GM23338 (cell line): ENCODE measurements around the gene EVI5L. TPM values are rescaled to one million over a fixed set of nuclear protein-coding genes. Genes with fewer than 3 reads are reported as not detected.
A peak's percentile ranks its signal among the peaks of the same experiment; 100 is the strongest.

Source experiments
- ATAC-seq: fragments of 200-7000 bp; cut with Tn5 transposase; 3 replicates; pipeline ENCODE4 v1.9.1; 2020
- DNase-seq: peaks from one replicate; pipeline ENCODE4 v3.0.0-alpha.2; 2015; ENCODE audit warnings: low spot score
- H2AFZ ChIP-seq: fragments of 200-600 bp; sonication (generic); 2 replicates; pipeline ENCODE4 v1.8.0; 2016; ENCODE audit warnings: antibody characterized with exemption, mild to moderate bottlenecking, moderate library complexity
- H3F3A ChIP-seq: fragments of 200-600 bp; sonication (generic); replicated peaks from 2 replicates; pipeline ENCODE4 v1.8.0; 2017; ENCODE audit warnings: antibody characterized with exemption, mixed run types, low read depth
- H3K27ac ChIP-seq: fragments of 200-600 bp; sonication (generic); 2 replicates; pipeline ENCODE4 v1.6.1; 2016; ENCODE audit warnings: low read depth
- H3K27me3 ChIP-seq: fragments of 200-600 bp; sonication (generic); 2 replicates; pipeline ENCODE4 v1.8.0; 2016; ENCODE audit warnings: mild to moderate bottlenecking, mixed run types, moderate library complexity; ENCODE audit not compliant: insufficient read depth
- H3K36me3 ChIP-seq: fragments of 200-600 bp; sonication (generic); 2 replicates; pipeline ENCODE4 v1.8.0; 2016; ENCODE audit warnings: mild to moderate bottlenecking; ENCODE audit not compliant: insufficient read depth
- H3K4me1 ChIP-seq: fragments of 200-600 bp; sonication (generic); 2 replicates; pipeline ENCODE4 v1.8.0; 2016; ENCODE audit warnings: mild to moderate bottlenecking, moderate library complexity; ENCODE audit not compliant: insufficient read depth
- H3K4me2 ChIP-seq: fragments of 200-600 bp; sonication (generic); 2 replicates; pipeline ENCODE4 v1.7.1; 2017; ENCODE audit warnings: mixed run types
- H3K4me3 ChIP-seq: fragments of 200-600 bp; sonication (generic); 2 replicates; pipeline ENCODE4 v1.6.1; 2016; ENCODE audit warnings: mixed run types
- H3K79me2 ChIP-seq: fragments of 200-600 bp; sonication (generic); replicated peaks from 2 replicates; pipeline ENCODE4 v1.8.0; 2017; ENCODE audit warnings: mild to moderate bottlenecking; ENCODE audit not compliant: insufficient read depth
- H3K9me2 ChIP-seq: fragments of 200-600 bp; sonication (generic); 2 replicates; pipeline ENCODE4 v1.8.0; 2017; ENCODE audit not compliant: insufficient read depth
- H4K20me1 ChIP-seq: fragments of 200-600 bp; sonication (generic); replicated peaks from 2 replicates; pipeline ENCODE4 v1.8.0; 2017; ENCODE audit warnings: mild to moderate bottlenecking; ENCODE audit not compliant: insufficient read depth
- H3K27ac Mint-ChIP-seq: 2 replicates; pipeline ENCODE4 v1.8.0; 2020; ENCODE audit warnings: inconsistent platforms, mild to moderate bottlenecking, moderate library complexity, mixed read lengths
- H3K27me3 Mint-ChIP-seq: 3 replicates; pipeline ENCODE4 v1.8.0; 2022; ENCODE audit warnings: low read depth, mild to moderate bottlenecking, moderate library complexity, mixed read lengths, inconsistent platforms; ENCODE audit not compliant: insufficient read depth, poor library complexity
- H3K36me3 Mint-ChIP-seq: 3 replicates; pipeline ENCODE4 v1.8.0; 2021; ENCODE audit warnings: low read depth, mild to moderate bottlenecking, inconsistent platforms, moderate library complexity, mixed read lengths
- H3K4me1 Mint-ChIP-seq: 3 replicates; pipeline ENCODE4 v1.8.0; 2020; ENCODE audit warnings: mild to moderate bottlenecking, inconsistent platforms, mixed read lengths
- H3K4me3 Mint-ChIP-seq: 3 replicates; pipeline ENCODE4 v1.8.0; 2021; ENCODE audit warnings: moderate library complexity, mild to moderate bottlenecking, inconsistent platforms, mixed read lengths
- H3K9me3 Mint-ChIP-seq: 3 replicates; pipeline ENCODE4 v1.8.0; 2020; ENCODE audit warnings: moderate library complexity, mild to moderate bottlenecking, inconsistent platforms, mixed read lengths
- CREB1 ChIP-seq: fragments of 250-450 bp; sonication (Bioruptor Pico); IDR thresholded peaks from 2 replicates; pipeline ENCODE4 v1.5.0; 2020; ENCODE audit warnings: low read depth, mild to moderate bottlenecking, moderate library complexity
- EZH2 ChIP-seq: fragments of 200-600 bp; sonication (generic); IDR thresholded peaks from one replicate; pipeline ENCODE4 v1.8.0; 2017; ENCODE audit warnings: antibody characterized with exemption, mild to moderate bottlenecking, low read depth; ENCODE audit not compliant: unreplicated experiment
- EZH2phosphoT487 ChIP-seq: fragments of 200-600 bp; sonication (generic); IDR thresholded peaks from one replicate; pipeline ENCODE4 v1.8.1; 2018; ENCODE audit warnings: antibody characterized with exemption; ENCODE audit not compliant: unreplicated experiment
- JUNB ChIP-seq: IDR thresholded peaks from one replicate; pipeline ENCODE4 v1.6.1; 2016; ENCODE audit warnings: antibody characterized with exemption; ENCODE audit not compliant: unreplicated experiment
- NANOG ChIP-seq: IDR thresholded peaks from 2 replicates; pipeline ENCODE4 v1.6.1; 2016; ENCODE audit warnings: antibody characterized with exemption, borderline replicate concordance
- POLR2AphosphoS5 ChIP-seq: IDR thresholded peaks from 2 replicates; pipeline ENCODE4 v1.6.1; 2016; ENCODE audit warnings: antibody characterized with exemption, low read depth
- STAT1 ChIP-seq: IDR thresholded peaks from one replicate; pipeline ENCODE4 v1.6.1; 2016; ENCODE audit warnings: antibody characterized with exemption; ENCODE audit not compliant: unreplicated experiment
- ZNF114 ChIP-seq: fragments of 250-450 bp; sonication (Bioruptor Pico); IDR thresholded peaks from 2 replicates; pipeline ENCODE4 v1.5.0; 2020; ENCODE audit warnings: mild to moderate bottlenecking, moderate library complexity
- ZNF331 ChIP-seq: fragments of 250-450 bp; sonication (Bioruptor Pico); IDR thresholded peaks from 2 replicates; pipeline ENCODE4 v1.5.0; 2020; ENCODE audit warnings: low read depth, mild to moderate bottlenecking, moderate library complexity
- polyA plus RNA-seq: library from polyadenylated mRNA; unstranded; fragments of >200 nt; fragmentation: Nextera tagmentation; extraction: Ambion mirVana; gene quantifications from 2 replicates; pipeline ENCODE4 v1.2.1, GENCODE V29; 2016
- total RNA-seq: library from RNA; depleted of rRNA; stranded (reverse); fragments of >200 nt; shearing (Covaris generic); gene quantifications from 2 replicates; pipeline ENCODE4 v1.2.3, GENCODE V29; 2014
- TF ChIP-seq, protein P1 (sequence below), 2 experiments: fragments of 200-600 bp in 1 of 2; sonication (generic) in 1 of 2; conservative IDR thresholded peaks; 2 replicates each; pipeline versions ENCODE4 v1.5.1 to v1.6.1; 2016 to 2017; ENCODE audit warnings: antibody characterized with exemption in 2 of 2, low read depth in 2 of 2, mild to moderate bottlenecking in 2 of 2, moderate library complexity in 1 of 2
- TF ChIP-seq, protein P2 (sequence below): IDR thresholded peaks from 2 replicates; pipeline ENCODE4 v1.6.1; 2016; ENCODE audit warnings: antibody characterized with exemption
- TF ChIP-seq, protein P3 (sequence below): IDR thresholded peaks from one replicate; pipeline ENCODE4 v1.6.1; 2018; ENCODE audit warnings: antibody characterized with exemption; ENCODE audit not compliant: unreplicated experiment
- TF ChIP-seq, protein P4 (sequence below): fragments of 250-450 bp; sonication (Bioruptor Pico); IDR thresholded peaks from 2 replicates; pipeline ENCODE4 v1.5.0; 2020; ENCODE audit warnings: mild to moderate bottlenecking, moderate library complexity

The EVI5L gene
- total and polyA plus RNA-seq, 2 experiments from 2014 or later, result 4.5 to 16.2 TPM

DNA sequence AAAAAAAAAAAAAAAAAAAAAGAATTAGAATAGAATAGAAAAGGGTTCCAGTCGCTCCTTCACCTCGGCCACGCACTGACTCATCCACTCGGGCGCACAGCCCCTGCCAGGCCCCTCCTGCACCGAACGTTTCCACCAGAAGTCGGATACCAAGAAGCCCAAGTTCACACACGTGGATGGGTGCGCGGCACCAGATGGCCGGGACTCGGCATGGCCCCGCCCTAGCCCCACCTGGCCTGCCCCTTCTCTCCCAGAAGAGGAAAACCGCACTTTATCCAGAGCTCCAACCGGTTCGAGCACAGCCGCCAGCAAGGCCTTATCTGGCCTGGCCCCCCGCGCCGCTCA lies 38.3 kb downstream of the EVI5L start:
- peak; percentile 4 for ATAC-seq
- Histone ChIP-seq H3K36me3 (no peaks in the 10 kb centered on the region), H3K4me1 (peaks cover 27% of the 10 kb centered on the region; the same call in 1 of the 2 replicates), H3K27ac (no peak overlapping the region), H3F3A (peaks cover 13% of the 10 kb centered on the region; the same call in 1 of the 2 replicates), H4K20me1 (no peaks in the 10 kb centered on the region), H3K4me2 (peak overlapping the region; percentile 91), H2AFZ (0 out of 2 replicates have a peak overlapping the region, but pooled peaks have one; percentile 43), H3K9me2 (no peaks in the 10 kb centered on the region), H3K4me3 (peak overlapping the region; percentile 66), H3K27me3 (peaks cover 58% of the 10 kb centered on the region), H3K79me2 (no peaks in the 10 kb centered on the region)
- Mint-ChIP-seq H3K36me3 (peaks cover 5% of the 10 kb centered on the region; the same call in 2 of the 3 replicates), H3K9me3 (no peaks in the 10 kb centered on the region), H3K27me3 (peaks cover 73% of the 10 kb centered on the region), H3K4me3 (peak overlapping the region; percentile 67), H3K4me1 (peaks cover 28% of the 10 kb centered on the region), H3K27ac (no peak overlapping the region)
- no peak for TF ChIP-seq CREB1
- no peak for TF ChIP-seq NANOG
- no peak for TF ChIP-seq EZH2phosphoT487
- TF ChIP-seq, protein P1, sequence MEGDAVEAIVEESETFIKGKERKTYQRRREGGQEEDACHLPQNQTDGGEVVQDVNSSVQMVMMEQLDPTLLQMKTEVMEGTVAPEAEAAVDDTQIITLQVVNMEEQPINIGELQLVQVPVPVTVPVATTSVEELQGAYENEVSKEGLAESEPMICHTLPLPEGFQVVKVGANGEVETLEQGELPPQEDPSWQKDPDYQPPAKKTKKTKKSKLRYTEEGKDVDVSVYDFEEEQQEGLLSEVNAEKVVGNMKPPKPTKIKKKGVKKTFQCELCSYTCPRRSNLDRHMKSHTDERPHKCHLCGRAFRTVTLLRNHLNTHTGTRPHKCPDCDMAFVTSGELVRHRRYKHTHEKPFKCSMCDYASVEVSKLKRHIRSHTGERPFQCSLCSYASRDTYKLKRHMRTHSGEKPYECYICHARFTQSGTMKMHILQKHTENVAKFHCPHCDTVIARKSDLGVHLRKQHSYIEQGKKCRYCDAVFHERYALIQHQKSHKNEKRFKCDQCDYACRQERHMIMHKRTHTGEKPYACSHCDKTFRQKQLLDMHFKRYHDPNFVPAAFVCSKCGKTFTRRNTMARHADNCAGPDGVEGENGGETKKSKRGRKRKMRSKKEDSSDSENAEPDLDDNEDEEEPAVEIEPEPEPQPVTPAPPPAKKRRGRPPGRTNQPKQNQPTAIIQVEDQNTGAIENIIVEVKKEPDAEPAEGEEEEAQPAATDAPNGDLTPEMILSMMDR (conservative IDR thresholded peaks at IDR 0.05; ENCODE audit: low read depth in 2 of 2), result no peak
- TF ChIP-seq EZH2, result no peak
- TF ChIP-seq ZNF114 (CRISPR knock-in tag), result no peak
- TF ChIP-seq, protein P2, sequence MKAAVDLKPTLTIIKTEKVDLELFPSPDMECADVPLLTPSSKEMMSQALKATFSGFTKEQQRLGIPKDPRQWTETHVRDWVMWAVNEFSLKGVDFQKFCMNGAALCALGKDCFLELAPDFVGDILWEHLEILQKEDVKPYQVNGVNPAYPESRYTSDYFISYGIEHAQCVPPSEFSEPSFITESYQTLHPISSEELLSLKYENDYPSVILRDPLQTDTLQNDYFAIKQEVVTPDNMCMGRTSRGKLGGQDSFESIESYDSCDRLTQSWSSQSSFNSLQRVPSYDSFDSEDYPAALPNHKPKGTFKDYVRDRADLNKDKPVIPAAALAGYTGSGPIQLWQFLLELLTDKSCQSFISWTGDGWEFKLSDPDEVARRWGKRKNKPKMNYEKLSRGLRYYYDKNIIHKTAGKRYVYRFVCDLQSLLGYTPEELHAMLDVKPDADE, result no peak
- no peak for TF ChIP-seq STAT1
- TF ChIP-seq ZNF331, result no peak
- TF ChIP-seq POLR2AphosphoS5, result no peak
- TF ChIP-seq JUNB, result no peak
- TF ChIP-seq, protein P3, sequence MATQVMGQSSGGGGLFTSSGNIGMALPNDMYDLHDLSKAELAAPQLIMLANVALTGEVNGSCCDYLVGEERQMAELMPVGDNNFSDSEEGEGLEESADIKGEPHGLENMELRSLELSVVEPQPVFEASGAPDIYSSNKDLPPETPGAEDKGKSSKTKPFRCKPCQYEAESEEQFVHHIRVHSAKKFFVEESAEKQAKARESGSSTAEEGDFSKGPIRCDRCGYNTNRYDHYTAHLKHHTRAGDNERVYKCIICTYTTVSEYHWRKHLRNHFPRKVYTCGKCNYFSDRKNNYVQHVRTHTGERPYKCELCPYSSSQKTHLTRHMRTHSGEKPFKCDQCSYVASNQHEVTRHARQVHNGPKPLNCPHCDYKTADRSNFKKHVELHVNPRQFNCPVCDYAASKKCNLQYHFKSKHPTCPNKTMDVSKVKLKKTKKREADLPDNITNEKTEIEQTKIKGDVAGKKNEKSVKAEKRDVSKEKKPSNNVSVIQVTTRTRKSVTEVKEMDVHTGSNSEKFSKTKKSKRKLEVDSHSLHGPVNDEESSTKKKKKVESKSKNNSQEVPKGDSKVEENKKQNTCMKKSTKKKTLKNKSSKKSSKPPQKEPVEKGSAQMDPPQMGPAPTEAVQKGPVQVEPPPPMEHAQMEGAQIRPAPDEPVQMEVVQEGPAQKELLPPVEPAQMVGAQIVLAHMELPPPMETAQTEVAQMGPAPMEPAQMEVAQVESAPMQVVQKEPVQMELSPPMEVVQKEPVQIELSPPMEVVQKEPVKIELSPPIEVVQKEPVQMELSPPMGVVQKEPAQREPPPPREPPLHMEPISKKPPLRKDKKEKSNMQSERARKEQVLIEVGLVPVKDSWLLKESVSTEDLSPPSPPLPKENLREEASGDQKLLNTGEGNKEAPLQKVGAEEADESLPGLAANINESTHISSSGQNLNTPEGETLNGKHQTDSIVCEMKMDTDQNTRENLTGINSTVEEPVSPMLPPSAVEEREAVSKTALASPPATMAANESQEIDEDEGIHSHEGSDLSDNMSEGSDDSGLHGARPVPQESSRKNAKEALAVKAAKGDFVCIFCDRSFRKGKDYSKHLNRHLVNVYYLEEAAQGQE, result no peak
- TF ChIP-seq, protein P4, sequence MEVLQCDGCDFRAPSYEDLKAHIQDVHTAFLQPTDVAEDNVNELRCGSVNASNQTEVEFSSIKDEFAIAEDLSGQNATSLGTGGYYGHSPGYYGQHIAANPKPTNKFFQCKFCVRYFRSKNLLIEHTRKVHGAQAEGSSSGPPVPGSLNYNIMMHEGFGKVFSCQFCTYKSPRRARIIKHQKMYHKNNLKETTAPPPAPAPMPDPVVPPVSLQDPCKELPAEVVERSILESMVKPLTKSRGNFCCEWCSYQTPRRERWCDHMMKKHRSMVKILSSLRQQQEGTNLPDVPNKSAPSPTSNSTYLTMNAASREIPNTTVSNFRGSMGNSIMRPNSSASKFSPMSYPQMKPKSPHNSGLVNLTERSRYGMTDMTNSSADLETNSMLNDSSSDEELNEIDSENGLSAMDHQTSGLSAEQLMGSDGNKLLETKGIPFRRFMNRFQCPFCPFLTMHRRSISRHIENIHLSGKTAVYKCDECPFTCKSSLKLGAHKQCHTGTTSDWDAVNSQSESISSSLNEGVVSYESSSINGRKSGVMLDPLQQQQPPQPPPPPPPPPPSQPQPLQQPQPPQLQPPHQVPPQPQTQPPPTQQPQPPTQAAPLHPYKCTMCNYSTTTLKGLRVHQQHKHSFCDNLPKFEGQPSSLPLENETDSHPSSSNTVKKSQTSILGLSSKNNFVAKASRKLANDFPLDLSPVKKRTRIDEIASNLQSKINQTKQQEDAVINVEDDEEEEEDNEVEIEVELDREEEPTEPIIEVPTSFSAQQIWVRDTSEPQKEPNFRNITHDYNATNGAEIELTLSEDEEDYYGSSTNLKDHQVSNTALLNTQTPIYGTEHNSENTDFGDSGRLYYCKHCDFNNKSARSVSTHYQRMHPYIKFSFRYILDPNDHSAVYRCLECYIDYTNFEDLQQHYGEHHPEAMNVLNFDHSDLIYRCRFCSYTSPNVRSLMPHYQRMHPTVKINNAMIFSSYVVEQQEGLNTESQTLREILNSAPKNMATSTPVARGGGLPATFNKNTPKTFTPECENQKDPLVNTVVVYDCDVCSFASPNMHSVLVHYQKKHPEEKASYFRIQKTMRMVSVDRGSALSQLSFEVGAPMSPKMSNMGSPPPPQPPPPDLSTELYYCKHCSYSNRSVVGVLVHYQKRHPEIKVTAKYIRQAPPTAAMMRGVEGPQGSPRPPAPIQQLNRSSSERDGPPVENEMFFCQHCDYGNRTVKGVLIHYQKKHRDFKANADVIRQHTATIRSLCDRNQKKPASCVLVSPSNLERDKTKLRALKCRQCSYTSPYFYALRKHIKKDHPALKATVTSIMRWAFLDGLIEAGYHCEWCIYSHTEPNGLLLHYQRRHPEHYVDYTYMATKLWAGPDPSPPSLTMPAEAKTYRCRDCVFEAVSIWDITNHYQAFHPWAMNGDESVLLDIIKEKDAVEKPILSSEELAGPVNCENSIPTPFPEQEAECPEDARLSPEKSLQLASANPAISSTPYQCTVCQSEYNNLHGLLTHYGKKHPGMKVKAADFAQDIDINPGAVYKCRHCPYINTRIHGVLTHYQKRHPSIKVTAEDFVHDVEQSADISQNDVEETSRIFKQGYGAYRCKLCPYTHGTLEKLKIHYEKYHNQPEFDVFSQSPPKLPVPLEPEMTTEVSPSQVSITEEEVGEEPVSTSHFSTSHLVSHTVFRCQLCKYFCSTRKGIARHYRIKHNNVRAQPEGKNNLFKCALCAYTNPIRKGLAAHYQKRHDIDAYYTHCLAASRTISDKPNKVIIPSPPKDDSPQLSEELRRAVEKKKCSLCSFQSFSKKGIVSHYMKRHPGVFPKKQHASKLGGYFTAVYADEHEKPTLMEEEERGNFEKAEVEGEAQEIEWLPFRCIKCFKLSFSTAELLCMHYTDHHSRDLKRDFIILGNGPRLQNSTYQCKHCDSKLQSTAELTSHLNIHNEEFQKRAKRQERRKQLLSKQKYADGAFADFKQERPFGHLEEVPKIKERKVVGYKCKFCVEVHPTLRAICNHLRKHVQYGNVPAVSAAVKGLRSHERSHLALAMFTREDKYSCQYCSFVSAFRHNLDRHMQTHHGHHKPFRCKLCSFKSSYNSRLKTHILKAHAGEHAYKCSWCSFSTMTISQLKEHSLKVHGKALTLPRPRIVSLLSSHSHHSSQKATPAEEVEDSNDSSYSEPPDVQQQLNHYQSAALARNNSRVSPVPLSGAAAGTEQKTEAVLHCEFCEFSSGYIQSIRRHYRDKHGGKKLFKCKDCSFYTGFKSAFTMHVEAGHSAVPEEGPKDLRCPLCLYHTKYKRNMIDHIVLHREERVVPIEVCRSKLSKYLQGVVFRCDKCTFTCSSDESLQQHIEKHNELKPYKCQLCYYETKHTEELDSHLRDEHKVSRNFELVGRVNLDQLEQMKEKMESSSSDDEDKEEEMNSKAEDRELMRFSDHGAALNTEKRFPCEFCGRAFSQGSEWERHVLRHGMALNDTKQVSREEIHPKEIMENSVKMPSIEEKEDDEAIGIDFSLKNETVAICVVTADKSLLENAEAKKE, result no peak
- peak; percentile 83 for DNase-seq
